Stimulated activated CD4-positive, alpha-beta T cell treated with anti-CD3 and anti-CD28 coated beads, Interleukin-12 subunit alpha, Interleukin-12 subunit beta, amount 100 ng/mL, for 48 hours (primary cell): ENCODE results near the gene GALM.

ENCODE experiments used
- DNase-seq, 3 donors: peaks; one replicate each; pipeline ENCODE4 v3.0.0-alpha.2; 2020; ENCODE audit warnings: low read depth in 2 of 3, low spot score in 1 of 3

Gene GALM

DNA sequence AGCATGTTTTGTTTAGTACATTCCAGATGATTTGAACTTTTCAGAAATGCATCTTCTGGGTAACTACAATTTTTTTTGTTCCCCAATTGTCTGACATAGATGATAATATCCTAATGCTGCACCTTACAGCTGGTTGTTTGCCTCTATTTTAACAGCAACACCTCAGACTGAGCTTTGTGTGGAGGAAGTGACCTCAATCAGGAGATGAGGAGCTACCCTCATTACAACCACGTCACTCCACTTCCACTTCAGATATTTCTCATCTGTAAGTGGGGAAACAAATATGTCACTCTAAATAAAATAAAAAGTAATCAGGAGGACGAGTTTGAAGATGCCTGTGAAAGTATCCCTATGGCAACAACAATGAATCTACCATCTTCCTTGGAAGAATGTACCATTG, 97.3 kb downstream of the GALM start:
- DNase-seq: no peak

- no peak for DNase-seq
These were observed 97.8 kb downstream of the GALM start for GRCh38 chr2:38763728-38764127.

- no peak for DNase-seq
These were observed 99.2 kb downstream of the GALM start for GRCh38 chr2:38765149-38765548.

- no peak for DNase-seq
These were observed 99.6 kb downstream of the GALM start for GRCh38 chr2:38765551-38765950.

DNA sequence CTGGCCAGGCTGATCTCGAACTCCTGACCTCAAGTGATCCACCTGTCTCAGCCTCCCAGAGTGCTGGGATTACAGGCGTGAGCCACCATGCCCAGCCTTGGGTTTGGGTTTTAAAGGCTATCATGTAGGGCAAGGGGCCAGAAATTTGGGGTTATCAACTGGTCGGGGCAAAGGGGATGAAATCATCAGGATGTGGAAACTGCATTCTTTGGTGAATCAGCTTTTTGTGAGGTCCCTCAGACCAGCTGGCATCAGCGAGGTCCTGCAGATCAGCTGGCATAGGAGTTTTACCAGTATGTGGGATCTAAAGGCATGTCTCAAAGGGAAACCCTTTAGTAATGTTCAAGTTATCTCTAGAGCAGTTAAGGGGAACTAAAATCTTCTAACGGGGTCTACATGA, 105.7 kb downstream of the GALM start:
- DNase-seq: no peak

- DNase-seq: no peak
These were observed 109.4 kb downstream of the GALM start for GRCh38 chr2:38775097-38775920.

DNA sequence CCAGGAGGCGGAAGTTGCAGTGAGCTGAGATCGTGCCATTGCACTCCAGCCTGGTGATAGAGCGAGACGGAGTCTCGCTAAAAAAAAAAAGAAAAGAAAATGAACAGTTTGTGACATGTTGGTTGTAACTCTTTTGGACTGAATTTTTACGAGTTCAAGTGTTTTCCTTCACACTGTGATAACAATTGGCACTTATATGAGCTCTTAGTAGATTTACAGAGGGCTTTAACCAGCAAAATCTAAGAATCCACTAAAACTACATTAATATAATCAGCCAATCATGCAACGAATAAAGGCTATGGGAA, 110.0 kb downstream of the GALM start:
- no peak for DNase-seq

GRCh38 chr2:38776531-38776930, 110.6 kb downstream of the GALM start:
- DNase-seq: no peak

GRCh38 chr2:38778687-38779082, 112.8 kb downstream of the GALM start:
- no peak for DNase-seq

GRCh38 chr2:38783586-38783985, 117.7 kb downstream of the GALM start:
- DNase-seq: no peak
